ENCODE data around the gene NRARP.

The NRARP gene

GRCh38 chr9:137297966-137298365 is 4.1 kb downstream of the NRARP start:
- DNase-seq, result no peak

GRCh38 chr9:137296670-137297664 is 5.1 kb downstream of the NRARP start:
- DNase-seq, result no peak

- DNase-seq, result no peak
Measured at GRCh38 chr9:137295849-137296669, 6.0 kb downstream of the NRARP start.

- DNase-seq, result peak; percentile 98
Measured at GRCh38 chr9:137295238-137295811, 6.7 kb downstream of the NRARP start.

GRCh38 chr9:137294681-137295237 is 7.3 kb downstream of the NRARP start:
- no peak for DNase-seq

- peak; percentile 92 for DNase-seq
Measured at GRCh38 chr9:137294091-137294680, 7.9 kb downstream of the NRARP start.

GRCh38 chr9:137293482-137294090 is 8.5 kb downstream of the NRARP start:
- no peak for DNase-seq

- no peak for DNase-seq
Measured at GRCh38 chr9:137293094-137293481, 9.0 kb downstream of the NRARP start.

- DNase-seq, result peak; percentile 97
Measured at GRCh38 chr9:137286975-137287383, 15.1 kb downstream of the NRARP start.

- DNase-seq, result no peak
Measured at GRCh38 chr9:137281345-137282116, 20.5 kb downstream of the NRARP start.

- no peak for DNase-seq
Measured at GRCh38 chr9:137280474-137281344, 21.4 kb downstream of the NRARP start.

GRCh38 chr9:137279741-137280473 is 22.2 kb downstream of the NRARP start:
- no peak for DNase-seq

- DNase-seq, result no peak
Measured at GRCh38 chr9:137278721-137279711, 23.1 kb downstream of the NRARP start.

- DNase-seq, result no peak
Measured at GRCh38 chr9:137278061-137278701, 23.9 kb downstream of the NRARP start.

- DNase-seq, result peak; percentile 97
Measured at GRCh38 chr9:137277329-137278041, 24.6 kb downstream of the NRARP start, which contains the start of gene TOR4A. Gene TOR4A, plus strand, starts transcription at chr9:137277726. Its CDS starts 964 bp downstream, at chr9:137278690.

- DNase-seq, result no peak
Measured at GRCh38 chr9:137276473-137277328, 25.4 kb downstream of the NRARP start.
